ENCODE results near the gene NPM1.

NPM1 gene

GRCh38 chr5:171453056-171453725, 65.5 kb downstream of the NPM1 start:
- no peak for DNase-seq

GRCh38 chr5:171453988-171454387, 66.3 kb downstream of the NPM1 start:
- DNase-seq: no peak

- DNase-seq: no peak
These were observed 66.9 kb downstream of the NPM1 start for GRCh38 chr5:171454549-171454948.

GRCh38 chr5:171455522-171455921, 67.9 kb downstream of the NPM1 start:
- DNase-seq: no peak

DNA sequence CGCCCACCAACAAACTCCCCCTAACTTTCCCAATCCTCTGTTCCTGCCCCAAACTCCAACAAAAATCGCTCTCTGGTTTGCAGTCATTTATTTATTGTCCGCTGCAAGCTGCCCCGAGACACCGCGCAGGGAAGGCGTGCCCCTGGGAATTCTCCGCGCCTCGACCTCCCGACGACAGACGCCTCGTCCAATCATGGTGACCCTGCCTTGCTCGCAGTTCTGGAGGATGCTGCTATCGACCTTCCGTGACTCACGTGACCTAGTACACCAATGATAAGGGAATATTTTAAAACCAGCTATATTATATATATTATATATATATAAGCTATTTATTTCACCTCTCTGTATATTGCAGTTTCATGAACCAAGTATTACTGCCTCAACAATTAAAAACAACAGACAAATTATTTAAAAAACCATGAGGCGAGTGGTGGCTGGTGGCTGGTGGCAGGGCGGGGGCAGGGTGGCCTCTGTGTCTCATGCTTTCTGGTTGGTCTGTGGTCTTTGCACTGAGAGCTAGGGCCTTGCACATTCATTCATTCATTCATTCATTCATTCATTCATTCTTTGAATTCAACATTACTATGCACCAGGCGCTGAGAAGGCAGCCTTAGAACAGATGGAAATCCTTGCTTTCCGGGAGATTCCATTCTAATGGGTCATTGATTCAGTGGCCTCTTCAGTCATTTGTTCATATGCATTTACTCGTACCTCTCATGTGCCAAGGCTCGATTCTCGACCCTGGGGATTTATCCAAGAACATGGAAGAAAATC, 69.7 kb downstream of the NPM1 start:
- DNase-seq: no peak

- DNase-seq: no peak
These were observed 72.2 kb downstream of the NPM1 start for GRCh38 chr5:171459839-171460238.
